SK-N-SH treated with all-trans-retinoic acid at 6 μM for 48 hours (cell line): ENCODE results near the gene FXYD6.

Experiments
- ESRRG ChIP-seq: fragments of 250-450 bp; sonication (Bioruptor Pico); IDR thresholded peaks from 2 replicates; pipeline ENCODE4 v1.6.1; 2021; ENCODE audit warnings: mild to moderate bottlenecking
- ISL1 ChIP-seq: fragments of 250-450 bp; sonication (Bioruptor Pico); IDR thresholded peaks from 2 replicates; pipeline ENCODE4 v2.1.2; 2022; ENCODE audit warnings: mild to moderate bottlenecking, moderate library complexity
- RARB ChIP-seq: fragments of 250-450 bp; sonication (Bioruptor Pico); IDR thresholded peaks from 2 replicates; pipeline ENCODE4 v1.8.0; 2021; ENCODE audit warnings: mild to moderate bottlenecking, moderate library complexity
- ZFP30 ChIP-seq: fragments of 450-650 bp; formaldehyde crosslinking; IDR thresholded peaks from 2 replicates; pipeline ENCODE4 v1.5.0; 2022; ENCODE audit warnings: mild to moderate bottlenecking, moderate library complexity
- TF ChIP-seq, protein P1 (sequence below): fragments of 250-450 bp; sonication (Bioruptor Pico); IDR thresholded peaks from 2 replicates; pipeline ENCODE4 v1.5.1; 2021; ENCODE audit warnings: mild to moderate bottlenecking, moderate library complexity

DNA sequence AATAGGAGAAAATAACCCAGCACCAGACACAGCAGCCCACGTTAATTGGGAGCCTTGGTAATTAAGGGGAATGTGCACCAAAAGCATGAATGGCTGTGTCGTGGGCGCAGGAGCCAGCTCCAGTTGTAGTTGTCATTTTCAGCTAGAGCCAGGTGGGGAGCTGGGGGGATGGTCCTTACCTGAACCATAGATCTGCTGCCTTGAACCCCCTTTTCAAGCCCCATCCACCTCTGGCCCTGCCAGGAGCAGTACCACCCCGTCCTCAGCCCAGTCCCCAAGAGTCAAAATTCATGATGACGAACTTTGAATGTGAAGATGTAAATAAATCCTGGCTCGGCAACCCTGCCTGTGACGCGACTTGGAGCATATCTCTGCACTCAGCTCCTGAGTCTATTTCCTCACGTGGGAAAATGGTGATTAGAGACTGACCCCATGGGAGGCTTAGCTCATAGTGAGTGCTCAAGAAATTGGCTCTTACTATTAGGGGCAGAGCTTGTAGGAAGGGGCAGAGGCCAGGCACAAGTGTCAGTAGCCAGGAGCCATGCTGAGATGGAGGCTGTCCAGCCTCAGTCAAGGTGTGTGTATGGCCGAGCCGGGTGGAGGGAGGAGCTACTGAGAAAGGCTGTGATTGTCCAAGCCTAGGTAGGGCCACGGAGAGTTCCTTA lies 794 bp upstream of the FXYD6 start:
- no peak for TF ChIP-seq ZFP30 (CRISPR knock-in tag)
- TF ChIP-seq RARB (CRISPR knock-in tag), result no peak
- TF ChIP-seq, protein P1, sequence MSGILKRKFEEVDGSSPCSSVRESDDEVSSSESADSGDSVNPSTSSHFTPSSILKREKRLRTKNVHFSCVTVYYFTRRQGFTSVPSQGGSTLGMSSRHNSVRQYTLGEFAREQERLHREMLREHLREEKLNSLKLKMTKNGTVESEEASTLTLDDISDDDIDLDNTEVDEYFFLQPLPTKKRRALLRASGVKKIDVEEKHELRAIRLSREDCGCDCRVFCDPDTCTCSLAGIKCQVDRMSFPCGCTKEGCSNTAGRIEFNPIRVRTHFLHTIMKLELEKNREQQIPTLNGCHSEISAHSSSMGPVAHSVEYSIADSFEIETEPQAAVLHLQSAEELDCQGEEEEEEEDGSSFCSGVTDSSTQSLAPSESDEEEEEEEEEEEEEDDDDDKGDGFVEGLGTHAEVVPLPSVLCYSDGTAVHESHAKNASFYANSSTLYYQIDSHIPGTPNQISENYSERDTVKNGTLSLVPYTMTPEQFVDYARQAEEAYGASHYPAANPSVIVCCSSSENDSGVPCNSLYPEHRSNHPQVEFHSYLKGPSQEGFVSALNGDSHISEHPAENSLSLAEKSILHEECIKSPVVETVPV (CRISPR knock-in tag), result no peak
- no peak for TF ChIP-seq ESRRG (CRISPR knock-in tag)
- no peak for TF ChIP-seq ISL1
